Kasumi-1 (cell line): ENCODE data around the gene MDGA2.
"Not testable (repeated sequence)": the region's sequence is repeated elsewhere in the genome, so short reads cannot be mapped to it uniquely, and the experiment has no call there.

Experiments used
- DNase-seq, 2 experiments: peaks; one replicate each; lab custom pipeline; 2025; lab: John Stamatoyannopoulos, UW

Gene MDGA2

GRCh38 chr14:46920542-46920941, 754.9 kb downstream of the MDGA2 start:
- DNase-seq = no peak

GRCh38 chr14:46915539-46915938, 759.9 kb downstream of the MDGA2 start:
- not testable (repeated sequence) for DNase-seq

- DNase-seq = no peak
These were observed 772.6 kb downstream of the MDGA2 start for GRCh38 chr14:46902837-46903236.

GRCh38 chr14:46894476-46894875, 780.9 kb downstream of the MDGA2 start:
- DNase-seq = no peak

GRCh38 chr14:46887144-46887543, 788.3 kb downstream of the MDGA2 start:
- no peak for DNase-seq

- DNase-seq = no peak
These were observed 789.8 kb downstream of the MDGA2 start for GRCh38 chr14:46885566-46885965.

GRCh38 chr14:46861753-46862152, 813.7 kb downstream of the MDGA2 start:
- DNase-seq = no peak

- DNase-seq = no peak
These were observed 834.3 kb downstream of the MDGA2 start for GRCh38 chr14:46840944-46841720.

GRCh38 chr14:46820291-46820690, 855.1 kb downstream of the MDGA2 start:
- no peak for DNase-seq

GRCh38 chr14:46819117-46819516, 856.3 kb downstream of the MDGA2 start:
- DNase-seq = no peak

GRCh38 chr14:46818147-46818546, 857.3 kb downstream of the MDGA2 start:
- DNase-seq = no peak

GRCh38 chr14:46793144-46793543, 882.3 kb downstream of the MDGA2 start:
- DNase-seq = no peak
